CD4-positive, alpha-beta T cell treated with Interleukin-12 subunit alpha and Interleukin-12 subunit beta, for 1 hour (primary cell): Measurements from ENCODE around the gene ADGRA3.

Source experiments
- DNase-seq: peaks from one replicate; pipeline ENCODE4 v3.0.0-alpha.2; 2020

ADGRA3 gene, protein sequence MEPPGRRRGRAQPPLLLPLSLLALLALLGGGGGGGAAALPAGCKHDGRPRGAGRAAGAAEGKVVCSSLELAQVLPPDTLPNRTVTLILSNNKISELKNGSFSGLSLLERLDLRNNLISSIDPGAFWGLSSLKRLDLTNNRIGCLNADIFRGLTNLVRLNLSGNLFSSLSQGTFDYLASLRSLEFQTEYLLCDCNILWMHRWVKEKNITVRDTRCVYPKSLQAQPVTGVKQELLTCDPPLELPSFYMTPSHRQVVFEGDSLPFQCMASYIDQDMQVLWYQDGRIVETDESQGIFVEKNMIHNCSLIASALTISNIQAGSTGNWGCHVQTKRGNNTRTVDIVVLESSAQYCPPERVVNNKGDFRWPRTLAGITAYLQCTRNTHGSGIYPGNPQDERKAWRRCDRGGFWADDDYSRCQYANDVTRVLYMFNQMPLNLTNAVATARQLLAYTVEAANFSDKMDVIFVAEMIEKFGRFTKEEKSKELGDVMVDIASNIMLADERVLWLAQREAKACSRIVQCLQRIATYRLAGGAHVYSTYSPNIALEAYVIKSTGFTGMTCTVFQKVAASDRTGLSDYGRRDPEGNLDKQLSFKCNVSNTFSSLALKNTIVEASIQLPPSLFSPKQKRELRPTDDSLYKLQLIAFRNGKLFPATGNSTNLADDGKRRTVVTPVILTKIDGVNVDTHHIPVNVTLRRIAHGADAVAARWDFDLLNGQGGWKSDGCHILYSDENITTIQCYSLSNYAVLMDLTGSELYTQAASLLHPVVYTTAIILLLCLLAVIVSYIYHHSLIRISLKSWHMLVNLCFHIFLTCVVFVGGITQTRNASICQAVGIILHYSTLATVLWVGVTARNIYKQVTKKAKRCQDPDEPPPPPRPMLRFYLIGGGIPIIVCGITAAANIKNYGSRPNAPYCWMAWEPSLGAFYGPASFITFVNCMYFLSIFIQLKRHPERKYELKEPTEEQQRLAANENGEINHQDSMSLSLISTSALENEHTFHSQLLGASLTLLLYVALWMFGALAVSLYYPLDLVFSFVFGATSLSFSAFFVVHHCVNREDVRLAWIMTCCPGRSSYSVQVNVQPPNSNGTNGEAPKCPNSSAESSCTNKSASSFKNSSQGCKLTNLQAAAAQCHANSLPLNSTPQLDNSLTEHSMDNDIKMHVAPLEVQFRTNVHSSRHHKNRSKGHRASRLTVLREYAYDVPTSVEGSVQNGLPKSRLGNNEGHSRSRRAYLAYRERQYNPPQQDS (N-terminal part only)

DNA sequence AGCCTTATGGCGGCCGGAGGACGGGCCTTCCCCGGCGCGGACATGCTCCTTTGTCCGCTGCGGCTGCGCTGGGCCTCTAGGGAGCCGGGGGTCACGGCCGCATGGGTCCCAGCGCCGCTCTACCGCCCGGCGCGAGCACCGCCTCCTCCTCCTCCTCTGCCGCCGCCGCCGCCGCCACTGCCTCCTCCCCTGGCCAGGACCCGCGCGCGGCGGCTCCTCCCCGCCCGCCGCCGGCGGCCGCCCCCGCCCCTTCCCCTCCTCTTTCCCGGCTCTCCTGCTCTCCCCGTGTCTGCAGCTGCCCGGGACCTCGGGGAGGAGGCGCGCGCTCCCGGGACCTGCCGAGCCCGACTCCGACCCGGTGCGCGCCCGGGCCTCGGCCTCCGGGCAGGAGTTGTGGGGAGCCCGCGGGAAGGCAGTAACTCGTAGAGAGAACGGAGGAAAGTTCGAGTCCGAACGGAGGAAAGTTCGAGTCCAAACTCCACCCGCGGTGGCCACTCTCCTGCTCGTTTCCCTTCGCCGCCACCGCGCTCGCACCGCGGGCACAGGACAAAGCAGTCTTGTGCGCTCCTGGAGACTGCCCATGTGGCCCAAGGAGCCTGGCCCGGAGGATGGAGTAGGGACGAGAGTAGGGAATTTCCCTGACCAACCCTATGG is at the start of gene ADGRA3:
Gene ADGRA3 (minus strand): TSS at position 179 of the 654 bp plus-strand sequence. CDS start 282 bp downstream, outside the sequence.
- DNase-seq, result no peak

DNA sequence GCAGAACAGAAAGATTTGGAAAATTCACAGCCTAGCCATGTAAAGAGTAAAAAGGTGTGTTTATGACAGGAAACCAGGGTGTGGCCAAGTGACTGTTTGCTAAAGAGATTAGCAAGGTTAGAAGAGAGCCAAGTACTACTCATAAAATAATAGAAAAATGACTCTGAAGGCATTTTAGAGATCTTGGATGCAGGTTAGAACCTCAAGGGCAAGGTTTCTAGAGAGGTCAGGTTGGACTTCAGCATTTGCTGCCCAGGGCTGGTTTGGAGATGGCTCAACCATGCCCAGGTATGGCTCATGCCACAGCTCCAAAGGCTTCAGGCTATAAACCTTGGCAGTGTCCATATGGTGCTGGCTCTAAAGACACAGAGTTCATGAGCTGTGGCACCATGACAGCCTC is 40.6 kb upstream of the ADGRA3 start:
- no peak for DNase-seq

DNA sequence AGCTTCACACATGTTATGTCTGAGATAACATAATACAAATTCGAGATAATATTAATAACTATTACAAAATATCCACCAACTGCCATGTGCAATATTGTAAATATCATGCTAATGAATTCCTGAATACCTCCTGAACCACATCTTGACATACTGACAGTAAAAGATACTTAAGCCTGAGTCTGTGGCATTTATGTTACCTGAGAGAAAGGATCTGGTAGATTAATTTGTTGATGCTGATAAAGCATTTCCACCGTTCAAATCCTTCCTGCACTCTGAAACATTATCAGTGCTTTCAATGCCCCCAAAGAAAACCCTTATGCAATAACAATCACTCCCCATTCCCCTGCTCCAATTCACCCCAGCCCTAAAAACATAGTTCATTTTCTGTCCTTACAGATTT is 38.8 kb upstream of the ADGRA3 start:
- DNase-seq, result no peak

DNA sequence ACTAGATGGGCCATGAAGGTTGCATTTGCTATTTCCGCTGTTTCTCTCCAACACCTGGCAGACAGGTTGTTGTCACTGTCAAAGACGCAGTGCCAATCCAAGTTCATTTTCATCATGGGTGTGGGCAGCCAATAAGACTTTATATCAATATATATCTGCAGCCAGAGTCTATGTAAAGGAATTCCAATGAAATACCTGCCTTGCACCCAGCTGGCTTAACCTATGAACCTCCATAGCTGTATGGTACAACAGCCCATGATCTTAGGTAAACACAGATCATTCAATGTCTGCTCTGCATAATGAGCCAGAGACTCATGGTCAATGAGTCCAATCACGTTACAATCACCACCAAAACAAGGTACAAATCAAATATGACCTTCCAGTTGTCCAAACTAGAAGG is 37.7 kb upstream of the ADGRA3 start:
- DNase-seq, result no peak

DNA sequence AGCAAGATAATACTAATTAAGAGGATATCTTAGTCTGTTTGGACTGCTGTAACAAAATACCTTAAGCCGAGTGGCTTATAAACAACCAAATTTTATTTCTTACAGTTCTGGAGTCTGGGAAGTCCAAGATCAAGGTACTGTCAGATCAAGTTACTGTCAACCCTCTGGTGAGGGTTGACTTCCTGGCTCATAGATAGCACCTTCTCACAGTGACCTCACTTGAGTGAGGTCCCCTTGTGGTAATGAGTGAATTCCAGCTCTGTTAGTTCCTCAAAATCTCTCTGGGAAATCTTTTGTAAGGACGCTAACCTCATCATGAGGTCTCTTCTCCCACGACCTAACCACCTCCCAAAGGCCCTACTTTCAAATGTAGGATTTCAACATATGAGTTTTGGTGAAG is 36.9 kb upstream of the ADGRA3 start:
- no peak for DNase-seq

DNA sequence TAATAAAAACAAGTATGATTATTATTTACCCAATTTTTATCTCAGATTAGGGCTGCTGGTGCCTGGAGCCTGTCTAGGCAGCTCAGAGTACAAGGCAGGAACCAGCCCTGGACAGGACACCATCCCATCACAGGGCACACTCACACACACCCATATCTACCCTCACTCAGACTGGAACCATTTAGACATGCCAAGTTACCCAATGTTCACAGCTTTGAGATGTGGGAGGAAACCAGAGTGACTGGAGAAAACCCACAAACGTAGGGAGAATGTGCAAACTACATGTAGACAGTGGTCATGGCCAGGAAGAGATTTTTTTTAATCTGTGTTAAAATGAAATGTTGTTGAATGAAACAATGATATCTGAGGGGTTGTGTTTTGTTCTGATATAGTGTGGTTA is 35.7 kb upstream of the ADGRA3 start:
- DNase-seq, result no peak

DNA sequence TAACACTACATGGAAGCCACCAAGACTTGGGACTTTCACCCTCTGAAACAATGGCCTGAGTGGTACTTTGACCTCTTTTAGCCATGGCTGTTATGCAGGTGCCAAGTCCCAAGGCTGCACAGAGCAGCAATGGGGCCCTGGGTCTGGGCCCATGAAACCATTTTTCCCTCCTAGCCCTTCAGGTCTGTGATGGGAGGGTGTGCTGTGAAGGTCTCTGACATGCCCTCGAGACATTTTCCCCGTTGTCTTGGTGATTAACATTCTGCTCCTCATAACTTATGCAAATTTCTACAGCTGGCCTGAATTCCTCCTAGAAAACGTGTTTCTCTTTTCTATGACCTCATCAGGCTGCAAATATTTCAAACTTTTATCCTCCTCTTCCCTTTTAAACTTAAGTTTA is 30.4 kb upstream of the ADGRA3 start:
- DNase-seq, result no peak

DNA sequence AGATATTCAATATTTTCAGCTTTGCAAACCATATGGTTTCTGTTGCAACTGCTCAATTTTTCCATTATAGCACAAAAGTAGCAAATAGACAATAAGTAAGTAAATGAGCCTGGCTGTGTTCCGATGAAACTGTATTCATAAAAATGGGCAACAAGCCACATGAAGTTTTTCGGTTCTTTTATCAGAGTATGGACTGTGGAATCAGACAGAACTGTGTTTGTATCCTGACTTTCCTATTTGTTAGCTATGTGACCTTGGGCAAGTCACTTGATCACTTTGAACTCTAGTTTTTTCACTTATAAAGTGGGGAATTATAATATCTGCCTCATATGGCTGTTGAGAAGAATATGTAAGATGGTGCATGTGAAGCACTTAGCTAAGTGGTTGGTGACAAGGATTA is 23.4 kb upstream of the ADGRA3 start:
- no peak for DNase-seq

DNA sequence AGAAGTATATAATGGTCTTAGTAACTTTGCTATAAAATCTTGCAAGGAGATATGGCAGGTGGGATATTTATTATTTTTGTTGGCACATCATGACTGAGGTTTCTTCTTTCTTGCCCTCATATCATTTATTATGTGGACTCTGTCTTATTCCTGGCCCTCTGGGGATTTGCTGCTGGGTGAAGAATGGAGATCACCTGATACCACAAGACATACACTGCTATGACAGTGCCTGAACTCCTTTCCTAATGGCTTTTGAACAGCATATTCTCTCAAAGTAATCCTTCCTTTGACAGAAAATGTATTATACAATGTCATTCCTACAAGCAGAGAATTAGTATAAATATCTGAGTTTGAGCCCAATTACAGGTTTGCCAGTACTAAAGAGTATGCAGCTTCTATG is 22.0 kb upstream of the ADGRA3 start:
- no peak for DNase-seq

DNA sequence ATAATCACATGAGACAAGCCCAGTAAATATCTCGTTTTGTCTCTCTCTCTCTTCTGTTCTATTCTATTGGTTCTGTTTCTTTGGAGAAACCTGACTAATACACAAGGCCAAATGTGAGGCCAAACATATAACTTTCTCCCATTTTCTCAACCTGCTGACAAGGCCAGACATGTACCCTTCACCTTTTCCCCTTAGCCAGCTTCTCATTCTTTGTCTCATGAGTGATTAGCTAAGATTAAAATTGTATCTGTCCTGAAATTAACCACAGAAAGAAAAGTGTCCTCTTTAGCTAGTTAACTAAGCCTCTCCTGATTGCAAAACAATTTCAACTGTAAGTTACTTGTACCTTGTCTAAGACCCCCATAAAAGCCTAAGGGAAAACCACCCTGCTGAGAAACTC is 18.5 kb upstream of the ADGRA3 start:
- DNase-seq, result no peak

DNA sequence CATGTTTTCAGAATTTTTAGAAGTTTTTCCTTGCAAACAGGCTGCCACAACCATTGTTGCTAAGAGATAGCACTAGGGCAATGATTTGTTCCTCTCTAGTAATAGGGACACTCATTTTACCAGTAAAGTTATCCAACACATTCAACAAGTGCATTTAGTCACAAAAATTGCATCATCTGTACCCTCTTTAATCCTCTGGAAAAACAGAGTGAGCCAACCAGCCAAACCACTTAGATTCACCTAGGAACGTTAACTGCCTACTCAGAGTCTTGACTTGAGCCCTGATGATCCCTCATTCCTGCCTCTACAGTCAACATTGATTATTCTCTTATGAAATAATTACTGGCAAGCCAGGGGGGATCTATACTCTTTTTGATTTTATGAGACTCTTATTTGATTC is 17.0 kb upstream of the ADGRA3 start:
- no peak for DNase-seq

DNA sequence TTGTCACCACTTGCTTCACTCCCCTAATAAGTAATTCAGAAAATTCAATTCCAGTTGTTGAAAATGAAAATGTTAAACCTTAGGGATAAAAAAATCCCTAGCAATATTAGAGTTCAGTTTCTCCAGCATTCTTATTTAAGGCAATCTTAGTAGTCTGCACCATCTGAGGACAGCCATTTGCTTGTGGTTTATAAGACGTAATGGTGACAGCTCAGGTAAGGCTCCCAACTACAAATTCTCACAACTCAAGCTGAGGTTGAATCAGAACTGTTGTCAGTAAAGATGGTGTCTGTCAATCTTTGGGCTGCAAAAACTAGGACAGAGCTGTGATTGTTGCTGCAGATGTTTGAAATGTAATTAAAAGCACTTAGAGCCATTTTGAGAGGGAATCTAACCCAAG is 16.3 kb upstream of the ADGRA3 start:
- no peak for DNase-seq

DNA sequence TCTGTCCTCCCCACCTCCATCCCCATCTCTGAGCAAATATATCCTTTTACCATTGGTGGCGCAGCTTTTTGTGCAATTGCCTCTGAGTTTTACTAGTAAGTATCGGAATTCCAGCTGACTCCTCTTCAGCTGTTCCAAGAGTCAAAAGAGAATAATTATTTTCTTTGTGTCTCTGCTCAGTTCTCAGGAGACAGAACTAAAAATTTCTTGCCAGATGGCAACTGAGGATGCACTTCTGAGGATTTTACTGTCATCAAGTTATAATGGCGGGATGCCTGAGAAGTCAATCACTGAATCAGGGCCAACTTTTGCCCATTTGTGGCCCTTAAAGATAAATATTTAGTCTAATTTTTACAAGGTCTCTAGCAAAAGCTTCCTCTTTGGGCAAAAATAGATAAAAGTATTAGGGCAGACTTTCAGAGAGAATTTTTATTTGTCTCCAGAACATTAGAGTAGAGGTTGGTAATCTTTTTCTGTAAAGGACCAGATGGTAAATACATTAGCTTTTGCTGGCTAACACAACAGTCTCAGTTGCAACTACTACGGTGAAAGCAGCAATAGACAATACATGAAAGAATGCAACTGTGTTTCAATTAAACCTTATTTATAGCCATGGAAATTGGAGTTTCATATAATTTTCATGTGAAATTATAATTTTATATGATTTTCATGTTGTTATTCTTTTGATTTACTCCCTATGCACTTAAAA is 15.6 kb upstream of the ADGRA3 start:
- DNase-seq, result no peak

DNA sequence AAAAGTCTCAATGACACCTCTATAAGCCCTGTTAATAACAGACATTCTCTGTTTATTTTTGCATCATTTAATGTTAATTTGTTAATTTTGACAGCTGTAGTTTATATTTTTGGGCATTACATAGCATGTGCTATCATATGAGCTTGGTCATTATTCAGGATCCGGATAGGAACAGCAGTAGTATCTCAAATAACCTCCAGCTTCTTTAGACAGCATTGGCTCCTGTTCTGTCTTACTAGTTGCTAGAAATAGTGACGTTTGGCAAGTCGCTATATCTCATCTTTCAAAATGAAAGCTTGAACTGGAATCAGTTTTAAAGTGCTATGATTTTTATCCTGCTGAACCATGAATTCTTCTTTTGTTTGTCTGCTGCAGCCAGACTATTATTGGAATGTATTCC is 9.0 kb upstream of the ADGRA3 start:
- no peak for DNase-seq

DNA sequence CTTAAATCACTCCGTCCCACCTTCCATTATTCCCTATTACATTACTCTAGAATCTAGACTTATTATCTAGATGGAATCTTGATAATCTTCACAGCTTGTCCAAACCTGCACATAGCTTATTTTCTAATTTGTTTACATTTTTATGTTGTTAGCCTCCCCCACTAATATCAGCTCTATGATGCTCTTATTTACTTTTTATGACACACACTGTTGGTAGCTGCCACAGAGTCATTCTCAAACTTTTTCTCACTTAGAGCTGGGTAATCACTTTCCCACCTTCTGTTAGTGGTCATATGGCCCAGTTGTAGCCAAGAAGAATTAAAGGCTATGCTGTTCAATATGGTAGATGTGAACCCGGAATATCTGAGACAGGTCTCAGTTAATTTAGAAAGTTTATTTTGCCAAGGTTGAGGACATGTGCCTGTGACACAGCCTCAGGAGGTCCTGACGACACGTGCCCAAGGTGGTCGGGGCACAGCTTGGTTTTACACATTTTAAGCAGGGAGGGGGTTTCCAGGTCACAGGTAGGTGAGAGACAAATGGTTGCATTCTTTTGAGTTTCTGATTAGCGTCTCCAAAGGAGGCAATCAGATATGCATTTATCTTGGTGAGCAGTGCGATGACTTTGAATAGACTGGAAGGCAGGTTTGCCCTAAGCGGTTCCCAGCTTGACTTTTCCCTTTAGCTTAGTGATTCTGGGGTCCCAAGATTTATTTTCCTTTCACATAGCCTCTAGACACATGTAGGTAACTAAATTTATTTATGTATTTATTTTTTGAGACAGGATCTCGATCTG is 7.0 kb upstream of the ADGRA3 start:
- DNase-seq, result no peak

DNA sequence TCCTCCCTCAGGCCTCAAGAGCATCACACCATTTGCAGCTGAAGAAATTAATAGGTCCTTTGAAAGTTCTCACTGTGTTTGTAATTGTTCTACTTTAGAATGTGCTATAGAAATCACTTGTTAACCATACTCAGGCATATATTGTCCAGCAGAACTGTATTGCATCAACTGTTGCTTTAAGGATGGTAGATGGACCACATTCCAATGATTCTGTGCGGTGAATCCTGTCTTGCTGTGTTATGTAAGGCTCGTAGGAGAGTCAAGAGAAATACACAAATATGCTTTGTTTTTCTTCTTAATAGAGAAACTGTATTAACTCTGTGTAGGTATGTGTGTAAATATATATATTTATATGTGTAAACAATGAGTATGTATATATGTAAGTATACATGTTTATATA is 6.3 kb upstream of the ADGRA3 start:
- no peak for DNase-seq

DNA sequence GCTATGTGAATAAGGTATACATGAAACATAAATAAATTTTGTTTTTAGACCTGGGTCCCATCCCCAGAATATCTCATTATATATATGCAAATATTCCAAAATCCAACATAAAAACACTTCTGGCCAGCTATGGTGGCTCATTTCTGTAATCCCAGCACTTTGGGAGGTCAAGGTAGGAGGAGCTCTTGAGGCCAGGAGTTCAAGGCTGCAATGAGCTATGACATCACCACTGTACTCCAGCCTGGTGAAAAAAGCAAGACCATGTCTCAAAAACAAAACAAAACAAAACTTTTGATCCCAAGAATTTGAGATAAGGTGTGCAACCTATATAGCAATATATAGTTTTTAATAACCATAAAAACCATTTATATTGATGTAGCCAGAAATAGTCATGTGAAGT is 5.4 kb upstream of the ADGRA3 start:
- DNase-seq, result no peak

DNA sequence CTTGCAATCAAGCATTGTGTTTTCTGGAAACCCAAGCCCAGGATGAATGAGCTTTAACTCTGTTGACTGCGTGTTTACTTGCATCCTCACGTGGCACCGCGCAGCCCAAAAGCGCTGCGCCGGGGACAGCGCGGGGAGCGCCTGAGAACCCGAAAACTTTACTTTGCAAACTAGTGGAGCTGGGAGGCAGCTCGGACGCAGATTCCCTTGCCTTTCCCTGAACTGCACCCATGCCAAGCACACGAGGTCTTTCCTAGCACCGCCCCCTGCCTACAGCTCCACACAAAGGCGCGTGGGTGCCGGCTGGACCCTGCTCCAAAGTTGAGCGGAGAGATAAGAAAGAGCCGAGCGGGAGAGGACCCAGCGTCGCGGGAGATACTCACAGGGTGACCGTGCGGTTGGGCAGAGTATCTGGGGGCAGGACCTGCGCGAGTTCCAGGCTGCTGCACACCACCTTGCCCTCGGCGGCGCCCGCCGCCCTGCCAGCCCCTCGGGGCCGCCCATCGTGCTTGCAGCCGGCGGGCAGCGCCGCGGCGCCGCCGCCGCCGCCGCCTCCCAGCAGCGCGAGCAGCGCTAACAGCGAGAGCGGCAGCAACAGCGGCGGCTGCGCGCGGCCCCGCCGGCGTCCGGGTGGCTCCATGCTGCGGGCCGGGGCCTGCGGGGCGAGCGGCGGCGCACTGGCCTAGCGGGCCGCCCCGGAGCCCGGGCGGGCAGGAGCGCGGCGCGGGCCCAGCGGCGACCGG is 550 bp downstream of the ADGRA3 start:
- no peak for DNase-seq

DNA sequence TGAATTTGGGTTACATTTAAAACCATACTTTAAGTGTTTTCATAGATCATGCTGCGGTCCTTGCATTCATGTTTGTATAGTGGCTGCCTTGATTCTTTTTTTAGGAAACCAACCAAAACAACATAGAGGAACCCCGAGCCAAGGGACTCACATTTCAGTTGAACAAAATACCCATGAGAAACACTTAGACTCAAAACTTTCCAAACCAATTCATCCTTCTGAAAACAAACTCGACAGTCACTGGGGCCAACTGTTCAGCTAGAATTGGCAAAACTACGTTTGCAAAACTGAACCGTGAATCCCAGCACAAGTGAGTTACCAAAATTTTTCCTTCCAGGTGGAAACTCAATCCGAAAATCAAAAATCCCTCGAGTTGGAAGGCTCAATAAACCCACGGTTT is 1.4 kb downstream of the ADGRA3 start:
- no peak for DNase-seq

DNA sequence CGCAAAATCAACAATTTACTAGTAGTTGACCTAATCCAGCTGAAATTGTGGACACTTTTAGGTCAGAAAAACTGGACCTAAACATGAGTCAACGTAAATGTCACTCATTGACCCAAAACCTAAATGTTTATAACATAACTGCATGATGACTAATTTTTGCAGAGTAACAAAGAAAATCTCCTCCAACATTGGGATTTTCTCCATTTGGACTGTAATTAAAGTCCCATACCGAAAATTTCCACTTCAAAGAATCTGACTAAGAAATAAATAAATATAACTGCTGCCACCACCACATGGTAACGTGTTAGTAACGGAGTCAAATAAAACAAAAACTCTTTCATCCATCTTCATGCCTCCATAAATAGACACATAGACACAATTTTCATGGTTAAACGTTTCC is 1.9 kb downstream of the ADGRA3 start:
- DNase-seq, result no peak

DNA sequence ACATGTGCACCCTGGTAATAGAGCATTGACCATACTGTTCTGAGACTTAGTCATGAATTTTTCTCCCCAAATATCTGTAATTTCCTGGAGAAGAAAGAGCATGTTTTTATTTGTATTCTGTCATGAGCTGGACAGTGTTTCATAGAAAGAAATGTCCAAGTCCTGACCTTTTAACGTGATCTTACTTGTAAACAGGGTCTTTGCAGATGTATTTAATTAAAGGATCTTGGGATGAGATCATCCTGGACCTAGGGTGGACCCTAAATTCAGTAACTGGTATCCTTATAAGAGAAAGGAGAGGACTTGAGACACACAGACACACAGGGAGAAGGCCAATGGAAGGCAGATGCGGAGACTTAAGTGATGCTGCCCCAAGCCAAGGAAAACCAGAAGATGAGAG is 3.6 kb downstream of the ADGRA3 start:
- DNase-seq, result no peak
